ENCODE data around the gene GARIN1A. TPM values are rescaled to one million over a fixed set of nuclear protein-coding genes. Genes with fewer than 3 reads are reported as not detected.
A peak's percentile ranks its signal among the peaks of the same experiment; 100 is the strongest.

Gene GARIN1A
- total and polyA plus RNA-seq, 2 of the 4 experiments (the other 2 are of a cell fraction), result 0.18 to 1.4 TPM

DNA sequence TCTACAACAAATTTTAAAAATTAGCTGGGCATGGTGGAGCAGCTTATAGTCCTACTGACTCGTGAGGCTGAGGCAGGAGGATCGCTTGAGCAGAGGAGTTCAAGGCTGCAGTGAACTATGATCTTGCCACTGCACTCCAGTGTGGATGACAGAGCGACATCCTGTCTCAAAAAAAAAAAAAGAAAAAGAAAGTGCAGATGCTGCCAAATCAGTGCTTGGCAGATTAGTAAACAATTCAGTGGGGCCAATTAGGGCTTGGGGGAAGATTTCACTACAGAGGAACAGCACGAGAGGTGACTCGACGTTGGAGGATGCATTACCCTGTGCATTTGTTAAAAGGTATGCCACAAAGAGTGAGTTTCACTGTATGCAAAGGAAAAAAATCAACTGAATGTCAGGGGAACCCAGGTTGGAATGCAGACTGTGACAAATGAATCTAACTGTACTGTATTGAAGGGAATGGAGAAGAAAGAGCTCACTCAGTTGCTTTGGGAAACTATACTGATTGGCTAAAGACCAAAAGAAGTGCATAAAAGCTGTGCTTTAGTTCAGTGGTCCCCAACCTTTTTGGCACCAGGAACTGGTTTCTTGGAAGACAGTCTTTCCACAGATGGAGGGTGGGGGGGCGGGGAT lies 31.6 kb downstream of the GARIN1A start:
- no peak overlapping the region for H3K56ac ChIP-seq (ENCODE audit: extremely low read depth, insufficient read depth, low read length)
- no peak overlapping the region for H3K27ac ChIP-seq (ENCODE audit: insufficient read depth, low read length)
- in situ Hi-C loops (cut with MboI; ENCODE audit: low sequenced_read_pairs) (no loop called here), dilution Hi-C loops (cut with HindIII; ENCODE audit: low sequenced_read_pairs, unreplicated experiment) (no loop called here), intact Hi-C loops (cut with micrococcal nuclease) (no loop called here)
- no peak overlapping the region for H2BK20ac ChIP-seq (ENCODE audit: low read depth, low read length)
- H3K4me2 ChIP-seq (ENCODE audit: low read depth, low read length), result no peak overlapping the region
- H2BK120ac ChIP-seq (ENCODE audit: low read depth, low read length), result no peak overlapping the region
- CTCF ChIA-PET, result no interaction called here
- no peak overlapping the region for H2AFZ ChIP-seq (replicated peaks; ENCODE audit: low read length, poor library complexity)
- 0 out of 2 replicates have a peak, but pooled peaks cover 4% of the 10 kb centered on the region for H3K9me1 ChIP-seq (ENCODE audit: insufficient read depth, low read length)
- peak; percentile 38 for DNase-seq
- H4K20me1 ChIP-seq (ENCODE audit: insufficient read depth, low read length), result no peaks in the 10 kb centered on the region
- H3K36me3 ChIP-seq (ENCODE audit: control insufficient read depth, insufficient read depth, low read length), result no peaks in the 10 kb centered on the region
- no peak overlapping the region for H4K91ac ChIP-seq (ENCODE audit: insufficient read depth, low read depth, low read length)
- no peak overlapping the region for H2AK9ac ChIP-seq (replicated peaks; ENCODE audit: low read depth, low read length, poor library complexity)
- peak; percentile 24; the same call in 1 of the 2 replicates for ATAC-seq (ENCODE audit: low read depth)
- H3K9ac ChIP-seq (ENCODE audit: low read depth, low read length), result no peak overlapping the region
- H3K27me3 ChIP-seq (ENCODE audit: control insufficient read depth, insufficient read depth, low read length), result no peaks in the 10 kb centered on the region
- H3K9me3 ChIP-seq (ENCODE audit: control insufficient read depth, insufficient read depth, low read length), result no peaks in the 10 kb centered on the region
- H3K4ac ChIP-seq (ENCODE audit: low read depth, low read length), result no peak overlapping the region
- no peak overlapping the region for H3K23ac ChIP-seq (ENCODE audit: low read depth, low read length)
- no peak overlapping the region for H2BK5ac ChIP-seq (ENCODE audit: low read depth, low read length, poor library complexity, severe bottlenecking)
- H2AK5ac ChIP-seq (ENCODE audit: low read depth, low read length), result no peak overlapping the region
- no peak overlapping the region for H4K5ac ChIP-seq (ENCODE audit: low read depth, low read length)
- no peak overlapping the region for H2BK15ac ChIP-seq (ENCODE audit: low read depth, low read length)
- H3K14ac ChIP-seq (replicated peaks; ENCODE audit: low read depth, low read length), result no peak overlapping the region
- H3K4me1 ChIP-seq (ENCODE audit: control insufficient read depth, insufficient read depth, low read length), result peaks cover 3% of the 10 kb centered on the region; the same call in 1 of the 2 replicates
- no peak overlapping the region for H3K4me3 ChIP-seq (ENCODE audit: insufficient read depth, low read depth, low read length)
- no peak overlapping the region for H3K18ac ChIP-seq (ENCODE audit: low read depth, low read length)
- H3K79me1 ChIP-seq (ENCODE audit: low read depth in 1 of 2, low read length in 2 of 2), result no peaks in the 10 kb centered on the region
- H4K8ac ChIP-seq (ENCODE audit: low read depth in 2 of 2, low read length in 2 of 2), result no peak overlapping the region
- no peak for TF ChIP-seq CEBPB (IDR thresholded peaks at IDR 0.05; ENCODE audit: low read depth, low read length)
- no peak for TF ChIP-seq MAFK (IDR thresholded peaks at IDR 0.05; ENCODE audit: low read depth, low read length)
- TF ChIP-seq, protein P1, sequence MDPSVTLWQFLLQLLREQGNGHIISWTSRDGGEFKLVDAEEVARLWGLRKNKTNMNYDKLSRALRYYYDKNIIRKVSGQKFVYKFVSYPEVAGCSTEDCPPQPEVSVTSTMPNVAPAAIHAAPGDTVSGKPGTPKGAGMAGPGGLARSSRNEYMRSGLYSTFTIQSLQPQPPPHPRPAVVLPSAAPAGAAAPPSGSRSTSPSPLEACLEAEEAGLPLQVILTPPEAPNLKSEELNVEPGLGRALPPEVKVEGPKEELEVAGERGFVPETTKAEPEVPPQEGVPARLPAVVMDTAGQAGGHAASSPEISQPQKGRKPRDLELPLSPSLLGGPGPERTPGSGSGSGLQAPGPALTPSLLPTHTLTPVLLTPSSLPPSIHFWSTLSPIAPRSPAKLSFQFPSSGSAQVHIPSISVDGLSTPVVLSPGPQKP (IDR thresholded peaks at IDR 0.05; ENCODE audit: borderline replicate concordance, low read depth, low read length), result no peak
- TF ChIP-seq NFE2L2 (IDR thresholded peaks at IDR 0.05; ENCODE audit: low read depth, low read length), result no peak
- TF ChIP-seq SMC3 (IDR thresholded peaks at IDR 0.05; ENCODE audit: low read depth, low read length), result no peak
- TF ChIP-seq RAD21 (IDR thresholded peaks at IDR 0.05; ENCODE audit: low read length), result no peak
- POLR2A ChIA-PET (ENCODE audit: unreplicated experiment), result no interaction called here
- 33% methylated on average over 5 of the region's 7 CpGs; no CpG with 5 or more reads in 1 of the 2 experiments for WGBS, 2 experiments (ENCODE audit: extremely low coverage in 2 of 2, insufficient read length in 1 of 2)
- BruUV-seq (replicated peaks), result no TSS peak

Data from IMR-90 (cell line).